Superior temporal gyrus (tissue), 1 donor: Measurements from ENCODE around the gene ROGDI.
A peak's percentile ranks its signal among the peaks of the same experiment; 100 is the strongest.

Source experiments
- DNase-seq: peaks from one replicate; pipeline ENCODE4 v3.0.0-alpha.2; 2016; ENCODE audit errors: extremely low spot score

The ROGDI gene

DNA sequence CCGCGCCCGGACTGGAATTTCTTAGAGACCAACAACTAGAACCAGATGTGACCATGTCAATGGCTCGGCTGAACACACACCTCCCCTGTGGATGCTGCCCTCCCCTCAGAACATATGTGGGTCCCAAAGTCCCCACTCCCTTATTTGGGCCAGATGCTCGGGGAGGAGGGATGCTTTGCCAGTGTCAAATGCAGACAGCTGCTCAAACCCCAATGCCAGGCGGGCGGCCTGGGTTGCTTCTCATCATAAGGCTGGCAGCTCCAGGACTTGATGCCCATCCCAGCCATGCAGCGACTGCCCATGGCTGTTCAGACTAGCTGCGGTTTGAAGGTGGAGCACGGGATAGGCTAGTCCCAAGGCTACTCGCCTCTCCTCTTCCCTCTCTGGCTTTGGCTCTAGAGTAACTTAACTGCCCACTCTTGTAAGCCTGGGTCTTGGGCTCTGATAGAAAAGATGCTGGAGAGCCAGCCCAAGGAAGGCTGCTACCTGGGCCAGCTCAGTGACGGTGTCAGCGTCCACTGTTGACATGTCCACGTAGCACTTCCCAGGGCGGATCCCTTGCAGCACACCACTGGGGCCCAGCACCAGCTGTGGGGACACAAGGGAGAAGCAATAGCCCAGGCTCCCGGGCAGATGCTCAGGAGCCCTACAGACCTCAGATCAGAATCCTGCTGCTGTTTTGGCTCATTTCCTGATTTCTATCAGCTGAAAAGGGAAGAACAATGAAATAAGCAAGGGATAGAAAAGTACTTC lies 11.0 kb upstream of the ROGDI start:
- DNase-seq, result no peak

DNA sequence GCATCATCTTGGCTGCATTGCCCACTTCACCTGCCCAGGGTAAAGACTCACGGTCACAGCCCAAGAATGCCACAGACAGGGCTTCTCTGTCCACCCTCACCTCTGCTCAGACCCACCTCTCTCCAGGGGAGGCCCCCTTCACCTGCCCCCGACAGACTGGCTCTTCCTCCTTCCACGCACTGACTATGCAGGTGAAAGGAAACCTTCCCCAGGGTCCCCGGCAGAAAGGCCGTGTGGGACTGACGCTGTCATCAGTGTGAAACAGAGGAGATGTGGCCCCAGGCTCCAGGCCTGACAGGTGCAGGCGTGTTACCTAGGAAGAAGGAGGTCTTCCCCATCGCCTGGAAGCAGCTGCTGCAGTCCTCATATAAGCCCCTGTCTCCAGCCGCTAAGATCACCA lies 9.3 kb upstream of the ROGDI start:
- no peak for DNase-seq

DNA sequence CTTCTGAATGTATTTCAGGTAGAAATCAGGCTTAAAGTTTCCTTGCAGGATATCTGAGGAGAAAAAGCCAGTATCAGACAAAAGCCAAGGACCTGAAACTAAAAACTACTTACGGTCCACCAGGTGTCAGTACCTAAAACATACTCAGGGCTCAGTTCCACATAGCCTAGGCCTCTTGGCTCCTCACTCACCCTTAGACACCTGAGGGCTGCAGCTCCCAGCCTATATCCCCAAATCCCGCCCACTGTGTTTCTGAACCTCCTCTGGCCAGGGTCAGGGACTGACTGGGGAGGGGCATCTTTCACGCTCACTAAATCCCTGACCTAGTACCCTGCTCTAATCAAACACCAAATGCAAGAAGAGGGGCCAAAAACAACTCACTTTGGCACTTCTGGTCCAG lies 8.8 kb upstream of the ROGDI start:
- no peak for DNase-seq

DNA sequence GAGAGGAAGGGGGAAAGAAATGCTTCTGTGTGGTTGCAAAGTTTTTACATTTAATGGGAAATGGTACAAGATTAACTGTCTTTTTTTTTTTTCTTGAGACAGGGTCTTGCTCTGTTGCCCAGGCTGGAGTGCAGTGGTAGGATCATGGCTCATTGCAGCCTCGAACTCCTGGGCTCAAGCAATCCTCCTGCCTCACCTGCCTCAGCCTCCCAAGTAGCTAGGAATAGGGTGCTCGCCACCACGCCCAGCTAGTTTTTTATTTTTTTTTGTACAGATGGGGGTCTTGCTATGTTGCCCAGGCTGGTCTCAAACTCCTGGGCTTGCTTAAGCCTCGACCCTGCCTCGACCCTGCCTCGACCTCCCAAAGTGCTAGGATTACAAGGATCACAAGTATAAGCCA lies 3.8 kb upstream of the ROGDI start:
- no peak for DNase-seq

GRCh38 chr16:4805231-4805630 lies 2.8 kb upstream of the ROGDI start:
- no peak for DNase-seq

GRCh38 chr16:4803898-4804762 lies 1.7 kb upstream of the ROGDI start:
- DNase-seq, result no peak

- no peak for DNase-seq
Measured at GRCh38 chr16:4803401-4803844, 990 bp upstream of the ROGDI start.

- DNase-seq, result peak; percentile 96
Measured at GRCh38 chr16:4802659-4803287, 340 bp upstream of the ROGDI start.

DNA sequence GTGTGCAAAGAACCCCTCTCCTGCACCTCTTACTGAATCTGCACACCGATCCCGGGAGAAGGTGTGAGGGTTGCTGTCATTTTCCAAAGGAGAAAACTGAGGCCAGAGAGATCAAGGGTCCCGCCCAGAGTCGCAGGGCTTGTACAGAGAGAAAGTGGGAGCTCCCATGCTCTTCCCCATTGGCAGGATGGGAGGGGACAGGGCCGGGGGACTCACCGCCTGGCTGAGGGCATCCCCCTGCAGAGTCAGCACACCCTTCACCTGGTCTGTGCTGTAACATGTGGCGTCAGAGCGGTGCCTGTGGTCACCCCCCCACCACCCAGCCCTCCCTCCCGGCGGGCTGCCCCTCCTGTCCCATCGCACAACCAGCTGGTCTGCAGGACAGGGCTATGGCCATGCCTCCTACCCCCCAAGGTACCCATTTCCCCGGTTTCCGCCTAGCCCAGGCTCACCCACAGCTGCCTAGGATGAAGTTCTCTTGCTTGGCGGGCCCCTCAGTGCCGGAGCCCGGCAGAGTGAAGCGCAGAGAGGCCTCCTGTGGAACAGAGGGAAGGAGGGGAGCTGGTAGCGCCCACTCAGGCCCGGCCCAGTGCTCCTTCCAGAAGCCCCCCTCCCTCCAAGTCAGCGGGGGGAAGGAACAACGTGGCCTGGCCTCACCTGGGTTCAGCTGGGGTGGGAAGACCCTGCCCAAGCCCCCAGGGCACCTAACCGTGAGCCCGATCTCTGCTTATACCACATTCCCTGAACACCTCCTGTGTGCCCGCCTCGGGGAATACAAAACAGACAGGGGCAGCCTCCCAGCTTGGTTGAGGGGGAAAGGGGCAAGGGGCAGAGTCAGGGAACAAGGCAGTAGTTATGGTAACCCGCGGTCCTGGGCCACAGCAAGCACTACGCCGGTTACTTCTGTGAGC lies 1.1 kb downstream of the ROGDI start:
- peak; percentile 11 for DNase-seq

GRCh38 chr16:4800290-4801041 lies 2.0 kb downstream of the ROGDI start:
- DNase-seq, result peak; percentile 90

- DNase-seq, result no peak
Measured at GRCh38 chr16:4799171-4799855, 3.1 kb downstream of the ROGDI start.

DNA sequence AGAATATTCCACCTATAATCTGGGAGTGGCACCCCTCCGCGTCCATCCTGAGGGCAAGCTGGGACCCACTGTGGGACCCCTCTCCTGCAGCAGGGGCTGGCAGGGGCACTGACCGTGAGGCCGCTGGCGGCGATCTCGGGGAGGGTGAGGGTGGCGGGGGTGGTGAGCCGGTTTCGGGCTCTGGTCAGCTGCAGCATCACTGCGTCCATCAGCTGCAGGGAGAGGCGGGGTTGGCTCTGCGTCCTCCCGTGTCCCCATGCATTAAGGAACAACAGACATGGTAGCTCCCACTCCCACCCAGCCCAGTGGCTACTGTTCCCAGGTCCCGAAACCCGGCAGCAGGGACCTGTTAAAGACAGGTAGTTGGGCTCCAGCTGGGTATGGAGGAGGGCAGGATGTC lies 4.0 kb downstream of the ROGDI start:
- no peak for DNase-seq

- DNase-seq, result no peak
Measured at GRCh38 chr16:4797805-4798252, 4.6 kb downstream of the ROGDI start.

GRCh38 chr16:4796982-4797804 lies 5.2 kb downstream of the ROGDI start:
- DNase-seq, result no peak

DNA sequence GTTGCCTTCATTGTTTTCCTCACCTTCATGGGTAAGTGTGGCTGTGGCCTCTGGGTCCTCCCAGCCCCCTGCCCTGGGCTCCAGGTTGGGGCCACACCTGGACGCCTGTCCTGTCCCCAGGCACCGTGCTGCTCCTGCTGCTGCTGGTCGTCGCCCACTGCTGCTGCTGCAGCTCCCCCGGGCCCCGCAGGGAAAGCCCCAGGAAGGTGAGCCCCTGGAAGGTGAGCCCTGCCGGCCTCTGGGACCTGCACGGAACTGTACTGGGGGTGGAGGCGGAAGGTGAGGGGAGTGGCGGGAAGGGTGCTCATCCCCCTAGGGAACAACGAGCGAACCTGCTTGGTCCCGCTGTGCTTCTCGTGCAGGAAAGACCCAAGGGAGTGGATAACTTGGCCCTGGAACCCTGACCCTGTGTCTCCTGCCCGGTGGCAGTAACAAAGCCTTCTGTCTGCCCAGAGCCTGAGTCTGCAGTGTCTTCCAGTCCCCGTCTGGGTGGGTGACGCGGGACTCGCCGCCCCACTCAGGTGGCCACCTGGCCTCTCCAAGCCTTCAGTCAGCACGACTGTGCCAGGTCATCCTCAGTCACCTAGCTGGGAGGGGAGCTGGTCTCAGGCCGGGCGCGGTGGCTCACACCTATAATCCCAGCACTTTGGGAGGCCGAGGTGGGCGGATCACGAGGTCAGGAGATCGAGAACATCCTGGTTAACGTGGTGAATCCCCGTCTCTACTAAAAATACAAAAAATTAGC lies 6.4 kb downstream of the ROGDI start:
- no peak for DNase-seq

GRCh38 chr16:4795181-4795827 lies 7.1 kb downstream of the ROGDI start, which contains the start of gene SMIM22:
TSS of gene SMIM22 (plus strand) at chr16:4795369. CDS start at chr16:4795735, 366 bp downstream.
- no peak for DNase-seq

- DNase-seq, result no peak
Measured at GRCh38 chr16:4792951-4793513, 9.4 kb downstream of the ROGDI start.
